GM23338 (cell line): Measurements from ENCODE around the gene SLC16A7. TPM values are rescaled to one million over a fixed set of nuclear protein-coding genes. Genes with fewer than 3 reads are reported as not detected.

Source experiments
- ATAC-seq: fragments of 200-7000 bp; cut with Tn5 transposase; 3 replicates; pipeline ENCODE4 v1.9.1; 2020
- DNase-seq: peaks from one replicate; pipeline ENCODE4 v3.0.0-alpha.2; 2015; ENCODE audit warnings: low spot score
- H2AFZ ChIP-seq: fragments of 200-600 bp; sonication (generic); 2 replicates; pipeline ENCODE4 v1.8.0; 2016; ENCODE audit warnings: antibody characterized with exemption, mild to moderate bottlenecking, moderate library complexity
- H3F3A ChIP-seq: fragments of 200-600 bp; sonication (generic); replicated peaks from 2 replicates; pipeline ENCODE4 v1.8.0; 2017; ENCODE audit warnings: antibody characterized with exemption, mixed run types, low read depth
- H3K27ac ChIP-seq: fragments of 200-600 bp; sonication (generic); 2 replicates; pipeline ENCODE4 v1.6.1; 2016; ENCODE audit warnings: low read depth
- H3K27me3 ChIP-seq: fragments of 200-600 bp; sonication (generic); 2 replicates; pipeline ENCODE4 v1.8.0; 2016; ENCODE audit warnings: mild to moderate bottlenecking, mixed run types, moderate library complexity; ENCODE audit not compliant: insufficient read depth
- H3K36me3 ChIP-seq: fragments of 200-600 bp; sonication (generic); 2 replicates; pipeline ENCODE4 v1.8.0; 2016; ENCODE audit warnings: mild to moderate bottlenecking; ENCODE audit not compliant: insufficient read depth
- H3K4me1 ChIP-seq: fragments of 200-600 bp; sonication (generic); 2 replicates; pipeline ENCODE4 v1.8.0; 2016; ENCODE audit warnings: mild to moderate bottlenecking, moderate library complexity; ENCODE audit not compliant: insufficient read depth
- H3K4me2 ChIP-seq: fragments of 200-600 bp; sonication (generic); 2 replicates; pipeline ENCODE4 v1.7.1; 2017; ENCODE audit warnings: mixed run types
- H3K4me3 ChIP-seq: fragments of 200-600 bp; sonication (generic); 2 replicates; pipeline ENCODE4 v1.6.1; 2016; ENCODE audit warnings: mixed run types
- H3K79me2 ChIP-seq: fragments of 200-600 bp; sonication (generic); replicated peaks from 2 replicates; pipeline ENCODE4 v1.8.0; 2017; ENCODE audit warnings: mild to moderate bottlenecking; ENCODE audit not compliant: insufficient read depth
- H3K9me2 ChIP-seq: fragments of 200-600 bp; sonication (generic); 2 replicates; pipeline ENCODE4 v1.8.0; 2017; ENCODE audit not compliant: insufficient read depth
- H4K20me1 ChIP-seq: fragments of 200-600 bp; sonication (generic); replicated peaks from 2 replicates; pipeline ENCODE4 v1.8.0; 2017; ENCODE audit warnings: mild to moderate bottlenecking; ENCODE audit not compliant: insufficient read depth
- H3K27ac Mint-ChIP-seq: 2 replicates; pipeline ENCODE4 v1.8.0; 2020; ENCODE audit warnings: inconsistent platforms, mild to moderate bottlenecking, moderate library complexity, mixed read lengths
- H3K27me3 Mint-ChIP-seq: 3 replicates; pipeline ENCODE4 v1.8.0; 2022; ENCODE audit warnings: low read depth, mild to moderate bottlenecking, moderate library complexity, mixed read lengths, inconsistent platforms; ENCODE audit not compliant: insufficient read depth, poor library complexity
- H3K36me3 Mint-ChIP-seq: 3 replicates; pipeline ENCODE4 v1.8.0; 2021; ENCODE audit warnings: low read depth, mild to moderate bottlenecking, inconsistent platforms, moderate library complexity, mixed read lengths
- H3K4me1 Mint-ChIP-seq: 3 replicates; pipeline ENCODE4 v1.8.0; 2020; ENCODE audit warnings: mild to moderate bottlenecking, inconsistent platforms, mixed read lengths
- H3K4me3 Mint-ChIP-seq: 3 replicates; pipeline ENCODE4 v1.8.0; 2021; ENCODE audit warnings: moderate library complexity, mild to moderate bottlenecking, inconsistent platforms, mixed read lengths
- H3K9me3 Mint-ChIP-seq: 3 replicates; pipeline ENCODE4 v1.8.0; 2020; ENCODE audit warnings: moderate library complexity, mild to moderate bottlenecking, inconsistent platforms, mixed read lengths
- CTCF ChIP-seq, 2 experiments: fragments of 200-600 bp in 1 of 2; sonication (generic) in 1 of 2; conservative IDR thresholded peaks; 2 replicates each; pipeline versions ENCODE4 v1.5.1 to v1.6.1; 2016 to 2017; ENCODE audit warnings: antibody characterized with exemption in 2 of 2, low read depth in 2 of 2, mild to moderate bottlenecking in 2 of 2, moderate library complexity in 1 of 2
- ETS1 ChIP-seq: IDR thresholded peaks from 2 replicates; pipeline ENCODE4 v1.6.1; 2016; ENCODE audit warnings: antibody characterized with exemption
- EZH2 ChIP-seq: fragments of 200-600 bp; sonication (generic); IDR thresholded peaks from one replicate; pipeline ENCODE4 v1.8.0; 2017; ENCODE audit warnings: antibody characterized with exemption, mild to moderate bottlenecking, low read depth; ENCODE audit not compliant: unreplicated experiment
- EZH2phosphoT487 ChIP-seq: fragments of 200-600 bp; sonication (generic); IDR thresholded peaks from one replicate; pipeline ENCODE4 v1.8.1; 2018; ENCODE audit warnings: antibody characterized with exemption; ENCODE audit not compliant: unreplicated experiment
- JUNB ChIP-seq: IDR thresholded peaks from one replicate; pipeline ENCODE4 v1.6.1; 2016; ENCODE audit warnings: antibody characterized with exemption; ENCODE audit not compliant: unreplicated experiment
- NANOG ChIP-seq: IDR thresholded peaks from 2 replicates; pipeline ENCODE4 v1.6.1; 2016; ENCODE audit warnings: antibody characterized with exemption, borderline replicate concordance
- POLR2AphosphoS5 ChIP-seq: IDR thresholded peaks from 2 replicates; pipeline ENCODE4 v1.6.1; 2016; ENCODE audit warnings: antibody characterized with exemption, low read depth
- REST ChIP-seq: IDR thresholded peaks from one replicate; pipeline ENCODE4 v1.6.1; 2018; ENCODE audit warnings: antibody characterized with exemption; ENCODE audit not compliant: unreplicated experiment
- STAT1 ChIP-seq: IDR thresholded peaks from one replicate; pipeline ENCODE4 v1.6.1; 2016; ENCODE audit warnings: antibody characterized with exemption; ENCODE audit not compliant: unreplicated experiment
- ZNF114 ChIP-seq: fragments of 250-450 bp; sonication (Bioruptor Pico); IDR thresholded peaks from 2 replicates; pipeline ENCODE4 v1.5.0; 2020; ENCODE audit warnings: mild to moderate bottlenecking, moderate library complexity
- ZNF331 ChIP-seq: fragments of 250-450 bp; sonication (Bioruptor Pico); IDR thresholded peaks from 2 replicates; pipeline ENCODE4 v1.5.0; 2020; ENCODE audit warnings: low read depth, mild to moderate bottlenecking, moderate library complexity
- polyA plus RNA-seq: library from polyadenylated mRNA; unstranded; fragments of >200 nt; fragmentation: Nextera tagmentation; extraction: Ambion mirVana; gene quantifications from 2 replicates; pipeline ENCODE4 v1.2.1, GENCODE V29; 2016
- total RNA-seq: library from RNA; depleted of rRNA; stranded (reverse); fragments of >200 nt; shearing (Covaris generic); gene quantifications from 2 replicates; pipeline ENCODE4 v1.2.3, GENCODE V29; 2014

The SLC16A7 gene
- total and polyA plus RNA-seq, 2 experiments from 2014 or later, result 2.8 to 4.3 TPM

GRCh38 chr12:59636945-59637691 is 41.3 kb downstream of the SLC16A7 start:
- no peaks in the 10 kb centered on the region for H3K9me3 Mint-ChIP-seq
- no peak for DNase-seq

More at GRCh38 chr12:59636945-59637691, 41.3 kb downstream of the SLC16A7 start:
- Histone ChIP-seq H3K36me3 (no peaks in the 10 kb centered on the region), H3K27me3 (no peaks in the 10 kb centered on the region), H3F3A (no peaks in the 10 kb centered on the region), H4K20me1 (no peaks in the 10 kb centered on the region), H3K4me3 (no peak overlapping the region), H3K27ac (no peak overlapping the region), H2AFZ (no peak overlapping the region), H3K4me2 (no peak overlapping the region), H3K4me1 (peaks cover 5% of the 10 kb centered on the region), H3K9me2 (no peaks in the 10 kb centered on the region), H3K79me2 (no peaks in the 10 kb centered on the region)
- H3K27me3 Mint-ChIP-seq, result peaks cover 2% of the 10 kb centered on the region
- H3K4me1 Mint-ChIP-seq, result peaks cover 15% of the 10 kb centered on the region
- no peaks in the 10 kb centered on the region for H3K36me3 Mint-ChIP-seq
- H3K27ac Mint-ChIP-seq, result no peak overlapping the region
- no peak for TF ChIP-seq CTCF (conservative IDR thresholded peaks at IDR 0.05; ENCODE audit: low read depth in 2 of 2)
- TF ChIP-seq ZNF331 (CRISPR knock-in tag), result no peak
- no peak for TF ChIP-seq REST
- TF ChIP-seq STAT1, result no peak
- no peak for TF ChIP-seq EZH2phosphoT487
- TF ChIP-seq EZH2, result no peak
- TF ChIP-seq JUNB, result no peak
- TF ChIP-seq ETS1, result no peak
- no peak for TF ChIP-seq POLR2AphosphoS5
- no peak for TF ChIP-seq NANOG
- no peak for TF ChIP-seq ZNF114
- ATAC-seq, result no peak
- no peak overlapping the region for H3K4me3 Mint-ChIP-seq
